ENCODE measurements around the gene COL11A2. TPM values are rescaled to one million over a fixed set of nuclear protein-coding genes. Genes with fewer than 3 reads are reported as not detected.

The COL11A2 gene
- total RNA-seq, 6 experiments from 2014 or later = 0.15 to 0.69 (median 0.38) TPM

GRCh38 chr6:33170176-33171015 lies 21.9 kb downstream of the COL11A2 start:
- Mint-ChIP-seq H3K27ac (no peak overlapping the region), H3K4me1 (ENCODE audit: low read depth) (no peaks in the 10 kb centered on the region), H3K9me3 (no peaks in the 10 kb centered on the region), H3K36me3 (ENCODE audit: low read depth) (no peaks in the 10 kb centered on the region), H3K4me3 (no peak overlapping the region), H3K27me3 (ENCODE audit: insufficient read depth) (peaks cover 29% of the 10 kb centered on the region)
- DNase-seq = no peak
- TF ChIP-seq CTCF (IDR thresholded peaks at IDR 0.05) = no peak

GRCh38 chr6:33169291-33170175 lies 22.7 kb downstream of the COL11A2 start:
- H3K27ac Mint-ChIP-seq = no peak overlapping the region
- no peaks in the 10 kb centered on the region for H3K9me3 Mint-ChIP-seq
- no peaks in the 10 kb centered on the region for H3K36me3 Mint-ChIP-seq (ENCODE audit: low read depth)
- no peak overlapping the region for H3K4me3 Mint-ChIP-seq
- peaks cover 25% of the 10 kb centered on the region for H3K27me3 Mint-ChIP-seq (ENCODE audit: insufficient read depth)
- no peak for DNase-seq
- no peak for TF ChIP-seq CTCF (IDR thresholded peaks at IDR 0.05)
- H3K4me1 Mint-ChIP-seq (ENCODE audit: low read depth) = no peaks in the 10 kb centered on the region

GRCh38 chr6:33168639-33169038 lies 23.6 kb downstream of the COL11A2 start:
- no peak for TF ChIP-seq CTCF (IDR thresholded peaks at IDR 0.05)
- no peak for DNase-seq
- H3K4me3 Mint-ChIP-seq = no peak overlapping the region
- H3K9me3 Mint-ChIP-seq = no peaks in the 10 kb centered on the region
- no peak overlapping the region for H3K27ac Mint-ChIP-seq
- no peaks in the 10 kb centered on the region for H3K36me3 Mint-ChIP-seq (ENCODE audit: low read depth)
- H3K4me1 Mint-ChIP-seq (ENCODE audit: low read depth) = no peaks in the 10 kb centered on the region
- H3K27me3 Mint-ChIP-seq (ENCODE audit: insufficient read depth) = peaks cover 28% of the 10 kb centered on the region

- H3K9me3 Mint-ChIP-seq = no peaks in the 10 kb centered on the region
- no peak overlapping the region for H3K4me3 Mint-ChIP-seq
- no peaks in the 10 kb centered on the region for H3K36me3 Mint-ChIP-seq (ENCODE audit: low read depth)
- H3K27ac Mint-ChIP-seq = no peak overlapping the region
- DNase-seq = no peak
- TF ChIP-seq CTCF (IDR thresholded peaks at IDR 0.05) = no peak
- H3K4me1 Mint-ChIP-seq (ENCODE audit: low read depth) = no peaks in the 10 kb centered on the region
- H3K27me3 Mint-ChIP-seq (ENCODE audit: insufficient read depth) = peaks cover 28% of the 10 kb centered on the region
These were observed 24.0 kb downstream of the COL11A2 start for GRCh38 chr6:33168284-33168601.

GRCh38 chr6:33167374-33168283 lies 24.6 kb downstream of the COL11A2 start:
- Mint-ChIP-seq H3K4me1 (ENCODE audit: low read depth) (no peaks in the 10 kb centered on the region), H3K9me3 (no peaks in the 10 kb centered on the region), H3K27me3 (ENCODE audit: insufficient read depth) (peaks cover 28% of the 10 kb centered on the region), H3K27ac (no peak overlapping the region), H3K4me3 (no peak overlapping the region), H3K36me3 (ENCODE audit: low read depth) (no peaks in the 10 kb centered on the region)
- DNase-seq = no peak
- no peak for TF ChIP-seq CTCF (IDR thresholded peaks at IDR 0.05)
